Activated naive CD8-positive, alpha-beta T cell treated with anti-CD3 and anti-CD28 coated beads, Interleukin-2, amount 50 U/mL, for 16 hours (primary cell): ENCODE data around the gene DNASE1L2.

Experiments used
- DNase-seq: peaks from one replicate; pipeline ENCODE4 v3.0.0-alpha.2; 2020; ENCODE audit warnings: low read depth, low spot score

Gene DNASE1L2

GRCh38 chr16:2284797-2285576 lies 48.7 kb downstream of the DNASE1L2 start:
- no peak for DNase-seq

DNA sequence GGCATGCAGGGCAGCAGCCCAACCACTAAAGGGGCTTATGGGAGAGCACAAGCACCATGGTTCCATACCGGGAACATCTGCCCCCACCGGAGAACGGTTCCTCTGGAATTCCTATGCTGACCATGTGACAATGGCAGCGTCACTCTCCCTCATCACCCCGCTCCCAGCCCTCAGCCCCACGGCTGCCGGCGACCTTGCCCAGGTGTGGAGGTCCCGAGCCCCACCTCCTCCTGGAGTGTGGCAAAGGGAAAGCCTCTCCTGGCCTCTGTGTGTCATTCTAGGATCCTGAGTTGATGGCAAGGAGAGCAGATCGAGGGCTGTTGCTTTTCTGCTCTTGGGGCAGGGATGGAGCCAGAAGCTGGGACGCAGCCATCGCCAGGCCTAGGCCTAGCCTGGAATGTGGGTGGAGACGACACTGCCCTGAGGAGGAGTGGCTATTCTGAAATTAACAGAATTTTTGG lies 49.5 kb downstream of the DNASE1L2 start:
- no peak for DNase-seq

DNA sequence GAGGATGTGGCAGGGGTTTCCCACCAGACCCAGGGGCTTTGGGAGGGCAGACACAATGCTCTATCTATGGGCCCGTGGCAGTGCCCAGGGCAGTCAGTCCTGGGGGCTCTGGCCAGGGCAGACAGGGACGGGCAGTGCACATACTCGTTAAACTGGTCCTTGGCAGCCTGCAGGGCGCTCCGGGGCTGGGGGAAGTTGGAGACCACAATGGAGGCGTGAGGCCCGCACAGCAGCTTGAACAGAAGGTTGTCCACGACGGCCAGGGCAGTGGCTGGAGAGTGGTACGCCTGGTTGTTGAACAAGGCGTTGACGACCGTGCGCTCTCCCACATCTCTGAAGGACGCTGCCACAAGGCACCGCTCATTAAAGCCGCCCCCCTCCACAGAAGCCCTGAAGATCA lies 50.3 kb downstream of the DNASE1L2 start:
- no peak for DNase-seq

DNA sequence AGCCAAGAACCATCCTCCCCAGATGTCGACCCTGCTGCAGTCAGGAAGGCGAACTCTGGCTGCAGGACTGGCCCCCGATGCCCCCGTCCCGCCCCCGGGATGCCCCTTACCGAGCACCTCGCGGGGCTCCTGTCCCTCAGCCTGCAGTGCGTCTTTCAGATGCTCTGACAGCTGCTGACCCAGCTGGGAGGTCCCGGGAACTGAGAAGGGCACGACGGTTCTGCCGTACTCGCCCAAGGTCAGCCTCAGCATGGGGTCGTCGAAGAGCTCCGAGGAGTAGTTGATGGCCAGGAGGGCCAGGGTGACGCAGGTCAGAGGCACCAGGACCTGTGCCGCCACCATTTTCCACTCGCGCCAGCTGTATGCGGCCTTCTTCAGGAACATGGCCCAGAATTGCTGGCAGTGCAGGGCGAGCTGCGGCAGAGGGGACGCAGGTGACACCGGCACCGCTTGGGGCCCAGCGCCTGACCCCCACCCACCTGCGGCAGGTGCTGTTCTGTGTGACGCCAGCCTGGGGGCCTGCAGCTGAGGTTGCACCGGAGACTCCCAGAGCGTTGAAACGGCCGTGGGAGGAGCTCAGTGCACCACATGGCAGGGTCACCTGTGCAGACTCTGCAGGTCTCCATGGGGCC lies 51.8 kb downstream of the DNASE1L2 start:
- DNase-seq, result no peak
